H1 (cell line): ENCODE data around the gene APOL4. TPM values are rescaled to one million over a fixed set of nuclear protein-coding genes. Genes with fewer than 3 reads are reported as not detected.

Experiments used
- CTCF ChIA-PET: fragments of 300-600 bp; sonication (Branson Sonifier 250); formaldehyde crosslinking; loops from one replicate; lab custom pipeline; 2021; ENCODE audit not compliant: partially characterized antibody; lab: Charles Lee
- POLR2A ChIA-PET: fragments of 300-600 bp; sonication (Branson Sonifier 250); formaldehyde crosslinking; loops from one replicate; lab custom pipeline; 2021; ENCODE audit warnings: inconsistent platforms; ENCODE audit not compliant: partially characterized antibody; lab: Charles Lee
- DNase-seq, 2 experiments: peaks; one replicate each; pipeline versions ENCODE4 v3.0.0 to v3.0.0-alpha.2; 2010 to 2022; ENCODE audit warnings: low spot score in 2 of 2, low read depth in 1 of 2, mixed read lengths in 1 of 2
- FAIRE-seq: peaks from 2 replicates; lab custom pipeline; 2011; peaks lifted over from hg19 to GRCh38; lab: Jason Lieb, UNC
- H2AFZ ChIP-seq: 2 replicates; pipeline ENCODE4 v1.8.1; 2012; ENCODE audit warnings: low read length, inconsistent platforms
- H2AK5ac ChIP-seq: 2 replicates; pipeline ENCODE4 v1.6.1; 2013; ENCODE audit warnings: low read depth, low read length
- H2BK120ac ChIP-seq: replicated peaks from 2 replicates; pipeline ENCODE3; 2013; ENCODE audit warnings: low read depth, low read length, inconsistent platforms
- H2BK12ac ChIP-seq: 2 replicates; pipeline ENCODE4 v1.6.1; 2013; ENCODE audit warnings: low read depth, low read length
- H2BK15ac ChIP-seq: 2 replicates; pipeline ENCODE4 v1.6.1; 2013; ENCODE audit warnings: low read length
- H2BK20ac ChIP-seq: 2 replicates; pipeline ENCODE4 v1.6.1; 2013; ENCODE audit warnings: low read length
- H2BK5ac ChIP-seq: 2 replicates; pipeline ENCODE4 v1.6.1; 2013; ENCODE audit warnings: low read depth, low read length
- H3K14ac ChIP-seq: 2 replicates; pipeline ENCODE4 v1.6.1; 2013; ENCODE audit warnings: inconsistent platforms; ENCODE audit not compliant: insufficient read length
- H3K18ac ChIP-seq: 2 replicates; pipeline ENCODE4 v1.6.1; 2013; ENCODE audit warnings: low read length; ENCODE audit errors: extremely low read depth
- H3K23ac ChIP-seq: 2 replicates; pipeline ENCODE4 v1.6.1; 2013; ENCODE audit warnings: inconsistent platforms; ENCODE audit not compliant: insufficient read length
- H3K23me2 ChIP-seq: 2 replicates; pipeline ENCODE4 v1.6.1; 2013; ENCODE audit warnings: low read depth, low read length
- H3K27ac ChIP-seq: 2 replicates; pipeline ENCODE4 v1.6.1; 2011; ENCODE audit warnings: low read depth, low read length, inconsistent platforms
- H3K27me3 ChIP-seq, 4 experiments: replicated peaks in 1 of 4; 1 replicate in 1 of 4; 2 replicates in 3 of 4; pipeline versions ENCODE4 v1.6.1 to v1.8.1; 2011 to 2013; ENCODE audit warnings: low read length in 3 of 4, mild to moderate bottlenecking in 3 of 4, inconsistent platforms in 2 of 4, mixed read lengths in 2 of 4, moderate library complexity in 1 of 4; ENCODE audit not compliant: control insufficient read depth in 3 of 4, insufficient read depth in 3 of 4; ENCODE audit errors: extremely low read depth in 1 of 4
- H3K36me3 ChIP-seq, 4 experiments: 2 replicates each; pipeline versions ENCODE4 v1.6.1 to v1.8.1; 2011 to 2013; ENCODE audit warnings: mild to moderate bottlenecking in 4 of 4, low read length in 3 of 4, moderate library complexity in 2 of 4, control low read depth in 1 of 4, inconsistent platforms in 1 of 4; ENCODE audit not compliant: insufficient read depth in 4 of 4, control insufficient read depth in 2 of 4
- H3K4ac ChIP-seq: replicated peaks from 2 replicates; pipeline ENCODE3; 2013; ENCODE audit warnings: low read length, low read depth, mixed read lengths, inconsistent platforms; ENCODE audit not compliant: insufficient read length
- H3K4me1 ChIP-seq, 4 experiments: replicated peaks in 1 of 4; 1 replicate in 1 of 4; 2 replicates in 3 of 4; pipeline versions ENCODE4 v1.6.1 to v1.8.1; 2011 to 2013; ENCODE audit warnings: low read length in 3 of 4, inconsistent platforms in 2 of 4, mixed read lengths in 1 of 4; ENCODE audit not compliant: insufficient read depth in 4 of 4, control insufficient read depth in 3 of 4
- H3K4me2 ChIP-seq, 2 experiments: 2 replicates each; pipeline versions ENCODE4 v1.6.1 to v1.8.1; 2011 to 2013; ENCODE audit warnings: low read depth in 2 of 2, low read length in 2 of 2, control low read depth in 1 of 2, inconsistent platforms in 1 of 2, mild to moderate bottlenecking in 1 of 2; ENCODE audit not compliant: insufficient read depth in 1 of 2
- H3K4me3 ChIP-seq, 4 experiments: fragments of 200-600, 300-600 bp in 1 of 4; sonication (generic), shearing (Covaris generic), sonication (Bioruptor Twin) in 1 of 4; 2 replicates each; pipeline versions ENCODE4 v1.5.1 to v1.8.1; 2011 to 2016; ENCODE audit warnings: low read length in 4 of 4, low read depth in 3 of 4, control low read depth in 2 of 4, inconsistent platforms in 2 of 4, mild to moderate bottlenecking in 2 of 4, mixed read lengths in 1 of 4, moderate library complexity in 1 of 4; ENCODE audit not compliant: insufficient read depth in 2 of 4; ENCODE audit errors: extremely low read depth in 1 of 4
- H3K56ac ChIP-seq: replicated peaks from 2 replicates; pipeline ENCODE3; 2013; ENCODE audit warnings: low read depth, mild to moderate bottlenecking, mixed read lengths, low read length, inconsistent platforms; ENCODE audit not compliant: insufficient read length
- H3K79me1 ChIP-seq: 2 replicates; pipeline ENCODE4 v1.6.1; 2013; ENCODE audit warnings: low read depth, low read length, control low read depth
- H3K79me2 ChIP-seq, 2 experiments: 2 replicates each; pipeline versions ENCODE4 v1.6.1 to v1.8.1; 2012 to 2013; ENCODE audit warnings: low read length in 2 of 2, mild to moderate bottlenecking in 2 of 2, inconsistent platforms in 1 of 2; ENCODE audit not compliant: insufficient read depth in 2 of 2, control insufficient read depth in 1 of 2
- H3K9ac ChIP-seq, 4 experiments: replicated peaks in 1 of 4; 1 replicate in 1 of 4; 2 replicates in 3 of 4; pipeline versions ENCODE4 v1.6.1 to v1.8.1; 2011 to 2013; ENCODE audit warnings: low read depth in 3 of 4, low read length in 3 of 4, control low read depth in 2 of 4, mild to moderate bottlenecking in 2 of 4, moderate library complexity in 2 of 4, inconsistent platforms in 1 of 4; ENCODE audit errors: extremely low read depth in 1 of 4
- H3K9me3 ChIP-seq, 2 experiments: 2 replicates each; pipeline versions ENCODE4 v1.6.1 to v1.8.1; 2012 to 2013; ENCODE audit warnings: mild to moderate bottlenecking in 2 of 2, moderate library complexity in 2 of 2, control low read depth in 1 of 2, inconsistent platforms in 1 of 2, low read depth in 1 of 2, low read length in 1 of 2, mixed read lengths in 1 of 2; ENCODE audit not compliant: insufficient read depth in 2 of 2
- H4K20me1 ChIP-seq, 2 experiments: replicated peaks in 1 of 2; 2 replicates each; pipeline versions ENCODE3 to v1.8.1; 2011 to 2013; ENCODE audit warnings: inconsistent platforms in 2 of 2, low read length in 2 of 2, mild to moderate bottlenecking in 1 of 2; ENCODE audit not compliant: insufficient read depth in 2 of 2, control insufficient read depth in 1 of 2
- H4K5ac ChIP-seq: 2 replicates; pipeline ENCODE4 v1.6.1; 2013; ENCODE audit warnings: low read length, low read depth, mixed read lengths, inconsistent platforms; ENCODE audit not compliant: insufficient read length
- H4K8ac ChIP-seq: 2 replicates; pipeline ENCODE4 v1.8.0; 2013; ENCODE audit warnings: mild to moderate bottlenecking, moderate library complexity, low read length, inconsistent platforms; ENCODE audit not compliant: insufficient read depth; ENCODE audit errors: extremely low read depth
- H4K91ac ChIP-seq: replicated peaks from 2 replicates; pipeline ENCODE3; 2013; ENCODE audit warnings: low read length, mixed read lengths, inconsistent platforms; ENCODE audit not compliant: insufficient read length
- CREB1 ChIP-seq: IDR thresholded peaks from 2 replicates; pipeline ENCODE4 v1.6.1; 2012; ENCODE audit warnings: inconsistent platforms
- FOSL1 ChIP-seq: IDR thresholded peaks from 2 replicates; pipeline ENCODE4 v1.6.1; 2011; ENCODE audit warnings: mild to moderate bottlenecking, low read depth, low read length, moderate library complexity; ENCODE audit not compliant: insufficient read depth
- NANOG ChIP-seq: IDR thresholded peaks from 2 replicates; pipeline ENCODE4 v1.6.1; 2011; ENCODE audit warnings: low read length, low read depth, mild to moderate bottlenecking, inconsistent platforms; ENCODE audit not compliant: insufficient read depth, poor library complexity, severe bottlenecking
- SAP30 ChIP-seq: fragments of 300-600 bp; sonication (generic); IDR thresholded peaks from 2 replicates; pipeline ENCODE4 v1.7.1; 2012; ENCODE audit warnings: low read length, moderate library complexity, mild to moderate bottlenecking, inconsistent platforms; ENCODE audit not compliant: insufficient read depth, insufficient replicate concordance
- SIN3A ChIP-seq, 2 experiments: IDR thresholded peaks in 1 of 2; conservative IDR thresholded peaks in 1 of 2; 2 replicates each; pipeline ENCODE4 v1.6.1; 2011 to 2012; ENCODE audit warnings: low read length in 2 of 2, improper control_type of control experiment in 1 of 2, low read depth in 1 of 2, mild to moderate bottlenecking in 1 of 2
- SIRT6 ChIP-seq: IDR thresholded peaks from one replicate; pipeline ENCODE4 v1.7.1; 2012; ENCODE audit warnings: low read length, inconsistent platforms
- TBP ChIP-seq: IDR thresholded peaks from 2 replicates; pipeline ENCODE4 v1.6.1; 2011; ENCODE audit warnings: low read depth, low read length, improper control_type of control experiment
- WGBS, 2 experiments: shearing (Covaris generic) in 1 of 2; methylation state at CpG; one replicate each; pipeline versions ENCODE4 v1.1.6 to v1.1.7; 2013 to 2015; ENCODE audit warnings: low lambda C conversion rate in 2 of 2, mixed read lengths in 2 of 2, inconsistent platforms in 1 of 2, low coverage in 1 of 2, missing lambda C conversion rate in 1 of 2; ENCODE audit not compliant: insufficient replicate concordance in 2 of 2, insufficient coverage in 1 of 2, insufficient read length in 1 of 2; ENCODE audit errors: extremely low coverage in 1 of 2, missing lambda C conversion rate in 1 of 2; 5-methylcytosine and 5-hydroxymethylcytosine counted together
- polyA plus RNA-seq, 7 experiments: library from polyadenylated mRNA; depleted of rRNA in 3 of 7; stranded (reverse) in 5 of 7; unstranded in 2 of 7; fragments of >200 nt in 5 of 7; fragments of 200-250 nt in 2 of 7; gene quantifications; 1 replicate in 5 of 7; 2 replicates in 1 of 7; 4 replicates in 1 of 7; pipeline versions ENCODE4 v1.2.1 to v1.2.3, GENCODE V29; 2011 to 2013; ENCODE audit warnings: missing spikeins in 2 of 7, mixed read lengths in 2 of 7
- total RNA-seq: library from RNA; stranded (reverse); fragmentation: NEBNext Ultra II Directional; extraction: Animal tissue kit (Norgen Biotek cat#: 25700); gene quantifications from 2 replicates; pipeline ENCODE4 v1.2.1, GENCODE V29; 2021
- TF ChIP-seq, protein P1 (sequence below), 3 experiments: IDR thresholded peaks; 1 replicate in 2 of 3; 2 replicates in 1 of 3; pipeline versions ENCODE4 v1.5.1 to v1.6.1; 2011; ENCODE audit warnings: low read length in 3 of 3, mild to moderate bottlenecking in 3 of 3, inconsistent platforms in 2 of 3, low read depth in 1 of 3, moderate library complexity in 1 of 3; ENCODE audit not compliant: insufficient read depth in 1 of 3; ENCODE audit errors: control extremely low read depth in 1 of 3
- TF ChIP-seq, protein P2 (sequence below): IDR thresholded peaks from 2 replicates; pipeline ENCODE4 v1.6.1; 2011; ENCODE audit warnings: low read length, improper control_type of control experiment
- TF ChIP-seq, protein P3 (sequence below): IDR thresholded peaks from 2 replicates; pipeline ENCODE4 v1.6.1; 2012; ENCODE audit warnings: inconsistent platforms

The APOL4 gene
- total and polyA plus RNA-seq, 2 of the 8 experiments (the other 6 are each of a cell fraction or from before 2014, with no cell fraction given) = 0.02 TPM; not detected in 1

DNA sequence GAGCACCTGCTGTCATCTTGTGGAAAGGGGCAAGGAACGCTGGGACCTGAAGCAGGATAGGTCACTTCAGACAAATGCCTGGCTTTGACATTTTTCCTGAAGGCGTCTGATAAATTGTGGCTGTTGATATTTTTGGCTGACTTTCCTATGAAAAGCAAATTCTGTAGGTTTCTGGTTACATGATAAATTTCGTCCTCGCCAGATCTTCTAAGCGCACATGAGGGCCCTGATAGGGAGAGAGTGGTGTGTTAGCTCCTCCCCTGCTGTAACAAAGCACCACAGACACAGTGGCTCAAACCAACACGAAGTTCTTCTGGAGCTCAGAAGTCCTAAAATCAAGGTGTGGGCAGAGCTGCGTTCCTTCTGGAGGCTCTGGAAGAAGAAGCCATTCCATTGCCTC is 19.6 kb downstream of the APOL4 start:
- ChIA-PET POLR2A (no interaction called here), CTCF (interaction anchor here (0.6 to 8.1 kb wide), 17 partner anchors 10 to 507 kb away, joined by 3 to 86 read pairs (median 6); partner anchors contain the start of genes APOL3 and APOL4)
- no peak overlapping the region for H2BK5ac ChIP-seq
- no peaks in the 10 kb centered on the region for H3K23me2 ChIP-seq
- H3K27me3 ChIP-seq = no peaks in the 10 kb centered on the region; a peak in 1 of 7 replicates
- H3K79me2 ChIP-seq = no peaks in the 10 kb centered on the region
- DNase-seq = no peak
- no peaks in the 10 kb centered on the region for H4K20me1 ChIP-seq
- no peak overlapping the region for H2BK15ac ChIP-seq
- no peaks in the 10 kb centered on the region for H3K36me3 ChIP-seq
- H2BK12ac ChIP-seq = no peak overlapping the region
- no peak overlapping the region for H4K5ac ChIP-seq
- H2BK120ac ChIP-seq = no peak overlapping the region
- no peak for FAIRE-seq
- no peak overlapping the region for H4K91ac ChIP-seq
- H3K4me2 ChIP-seq = no peak overlapping the region
- H3K27ac ChIP-seq = no peak overlapping the region
- H4K8ac ChIP-seq = no peak overlapping the region
- H3K4ac ChIP-seq = no peak overlapping the region
- H3K18ac ChIP-seq = no peak overlapping the region
- H3K4me3 ChIP-seq = no peak overlapping the region
- H3K79me1 ChIP-seq = no peaks in the 10 kb centered on the region
- no peak overlapping the region for H3K14ac ChIP-seq
- H3K9ac ChIP-seq = no peak overlapping the region; a peak in 1 of 7 replicates
- no peak overlapping the region for H2BK20ac ChIP-seq
- 78% methylated on average over 7 of the region's 7 CpGs; no CpG with 5 or more reads in 1 of the 2 experiments for WGBS, 2 experiments
- no peak overlapping the region for H2AFZ ChIP-seq
- H3K23ac ChIP-seq = no peak overlapping the region
- H3K4me1 ChIP-seq = no peaks in the 10 kb centered on the region
- no peak overlapping the region for H2AK5ac ChIP-seq
- H3K9me3 ChIP-seq = no peaks in the 10 kb centered on the region
- no peak overlapping the region for H3K56ac ChIP-seq
- TF ChIP-seq, protein P1, sequence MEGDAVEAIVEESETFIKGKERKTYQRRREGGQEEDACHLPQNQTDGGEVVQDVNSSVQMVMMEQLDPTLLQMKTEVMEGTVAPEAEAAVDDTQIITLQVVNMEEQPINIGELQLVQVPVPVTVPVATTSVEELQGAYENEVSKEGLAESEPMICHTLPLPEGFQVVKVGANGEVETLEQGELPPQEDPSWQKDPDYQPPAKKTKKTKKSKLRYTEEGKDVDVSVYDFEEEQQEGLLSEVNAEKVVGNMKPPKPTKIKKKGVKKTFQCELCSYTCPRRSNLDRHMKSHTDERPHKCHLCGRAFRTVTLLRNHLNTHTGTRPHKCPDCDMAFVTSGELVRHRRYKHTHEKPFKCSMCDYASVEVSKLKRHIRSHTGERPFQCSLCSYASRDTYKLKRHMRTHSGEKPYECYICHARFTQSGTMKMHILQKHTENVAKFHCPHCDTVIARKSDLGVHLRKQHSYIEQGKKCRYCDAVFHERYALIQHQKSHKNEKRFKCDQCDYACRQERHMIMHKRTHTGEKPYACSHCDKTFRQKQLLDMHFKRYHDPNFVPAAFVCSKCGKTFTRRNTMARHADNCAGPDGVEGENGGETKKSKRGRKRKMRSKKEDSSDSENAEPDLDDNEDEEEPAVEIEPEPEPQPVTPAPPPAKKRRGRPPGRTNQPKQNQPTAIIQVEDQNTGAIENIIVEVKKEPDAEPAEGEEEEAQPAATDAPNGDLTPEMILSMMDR (IDR thresholded peaks at IDR 0.05; ENCODE audit: control extremely low read depth in 1 of 3, insufficient read depth in 1 of 3, low read depth in 1 of 3, low read length in 3 of 3) = no peak
- TF ChIP-seq, protein P2, sequence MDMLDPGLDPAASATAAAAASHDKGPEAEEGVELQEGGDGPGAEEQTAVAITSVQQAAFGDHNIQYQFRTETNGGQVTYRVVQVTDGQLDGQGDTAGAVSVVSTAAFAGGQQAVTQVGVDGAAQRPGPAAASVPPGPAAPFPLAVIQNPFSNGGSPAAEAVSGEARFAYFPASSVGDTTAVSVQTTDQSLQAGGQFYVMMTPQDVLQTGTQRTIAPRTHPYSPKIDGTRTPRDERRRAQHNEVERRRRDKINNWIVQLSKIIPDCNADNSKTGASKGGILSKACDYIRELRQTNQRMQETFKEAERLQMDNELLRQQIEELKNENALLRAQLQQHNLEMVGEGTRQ = no peak
- TF ChIP-seq, protein P3, sequence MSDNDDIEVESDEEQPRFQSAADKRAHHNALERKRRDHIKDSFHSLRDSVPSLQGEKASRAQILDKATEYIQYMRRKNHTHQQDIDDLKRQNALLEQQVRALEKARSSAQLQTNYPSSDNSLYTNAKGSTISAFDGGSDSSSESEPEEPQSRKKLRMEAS = no peak
- no peak for TF ChIP-seq CREB1
- no peak for TF ChIP-seq FOSL1
- no peak for TF ChIP-seq SAP30
- TF ChIP-seq SIRT6 = no peak
- no peak for TF ChIP-seq SIN3A (conservative IDR thresholded peaks at IDR 0.05 in 1 of 2, IDR thresholded peaks at IDR 0.05 in 1 of 2; ENCODE audit: low read depth in 1 of 2, low read length in 2 of 2)
- TF ChIP-seq NANOG = no peak
- TF ChIP-seq TBP = no peak
